Bone marrow (tissue), 2 donors: ENCODE data around the gene IGF1.
"Not testable (repeated sequence)": the region's sequence is repeated elsewhere in the genome, so short reads cannot be mapped to it uniquely, and the experiment has no call there.

Source experiments
- DNase-seq, 2 donors: peaks; one replicate each; lab custom pipeline; 2025; lab: John Stamatoyannopoulos, UW

IGF1 gene

GRCh38 chr12:102461501-102461900 lies 18.9 kb downstream of the IGF1 start:
- DNase-seq: no peak

- no peak for DNase-seq
Measured at GRCh38 chr12:102459314-102459713, 21.0 kb downstream of the IGF1 start.

GRCh38 chr12:102454808-102455760 lies 25.3 kb downstream of the IGF1 start:
- DNase-seq: no peak

- DNase-seq: no peak
Measured at GRCh38 chr12:102454330-102454729, 26.0 kb downstream of the IGF1 start.

- DNase-seq: no peak
Measured at GRCh38 chr12:102452605-102453004, 27.8 kb downstream of the IGF1 start.

- not testable (repeated sequence) for DNase-seq
Measured at GRCh38 chr12:102449018-102449417, 31.3 kb downstream of the IGF1 start.

GRCh38 chr12:102447426-102447825 lies 32.9 kb downstream of the IGF1 start:
- not testable (repeated sequence) for DNase-seq

- no peak for DNase-seq
Measured at GRCh38 chr12:102444707-102445106, 35.7 kb downstream of the IGF1 start.

- no peak for DNase-seq
Measured at GRCh38 chr12:102444093-102444492, 36.3 kb downstream of the IGF1 start.

- DNase-seq: no peak
Measured at GRCh38 chr12:102441077-102441596, 39.2 kb downstream of the IGF1 start.

GRCh38 chr12:102439426-102440405 lies 40.6 kb downstream of the IGF1 start:
- DNase-seq: no peak

GRCh38 chr12:102438827-102439210 lies 41.5 kb downstream of the IGF1 start:
- no peak for DNase-seq

GRCh38 chr12:102438047-102438826 lies 42.1 kb downstream of the IGF1 start:
- no peak for DNase-seq

GRCh38 chr12:102437511-102437910 lies 42.9 kb downstream of the IGF1 start:
- DNase-seq: no peak

- DNase-seq: no peak
Measured at GRCh38 chr12:102436867-102437266, 43.5 kb downstream of the IGF1 start.

- DNase-seq: no peak
Measured at GRCh38 chr12:102435827-102436436, 44.4 kb downstream of the IGF1 start.

- DNase-seq: no peak
Measured at GRCh38 chr12:102433304-102433703, 47.1 kb downstream of the IGF1 start.

GRCh38 chr12:102430661-102431060 lies 49.7 kb downstream of the IGF1 start:
- DNase-seq: no peak

GRCh38 chr12:102429211-102430154 lies 50.9 kb downstream of the IGF1 start:
- DNase-seq: no peak

GRCh38 chr12:102427543-102427941 lies 52.8 kb downstream of the IGF1 start:
- DNase-seq: no peak
